ENCODE measurements around the gene PDE4D.

GRCh38 chr5:59412428-59412827 lies 481.1 kb downstream of the PDE4D start:
- TF ChIP-seq POLR2A (IDR thresholded peaks at IDR 0.05; ENCODE audit: low read depth, low read length) (no peak), TAF1 (IDR thresholded peaks at IDR 0.05; ENCODE audit: borderline replicate concordance, low read depth, low read length) (no peak)
